ENCODE measurements around the gene CCL22.

Gene CCL22

GRCh38 chr16:57380671-57381462 is 22.3 kb downstream of the CCL22 start:
- TF ChIP-seq, protein P1, sequence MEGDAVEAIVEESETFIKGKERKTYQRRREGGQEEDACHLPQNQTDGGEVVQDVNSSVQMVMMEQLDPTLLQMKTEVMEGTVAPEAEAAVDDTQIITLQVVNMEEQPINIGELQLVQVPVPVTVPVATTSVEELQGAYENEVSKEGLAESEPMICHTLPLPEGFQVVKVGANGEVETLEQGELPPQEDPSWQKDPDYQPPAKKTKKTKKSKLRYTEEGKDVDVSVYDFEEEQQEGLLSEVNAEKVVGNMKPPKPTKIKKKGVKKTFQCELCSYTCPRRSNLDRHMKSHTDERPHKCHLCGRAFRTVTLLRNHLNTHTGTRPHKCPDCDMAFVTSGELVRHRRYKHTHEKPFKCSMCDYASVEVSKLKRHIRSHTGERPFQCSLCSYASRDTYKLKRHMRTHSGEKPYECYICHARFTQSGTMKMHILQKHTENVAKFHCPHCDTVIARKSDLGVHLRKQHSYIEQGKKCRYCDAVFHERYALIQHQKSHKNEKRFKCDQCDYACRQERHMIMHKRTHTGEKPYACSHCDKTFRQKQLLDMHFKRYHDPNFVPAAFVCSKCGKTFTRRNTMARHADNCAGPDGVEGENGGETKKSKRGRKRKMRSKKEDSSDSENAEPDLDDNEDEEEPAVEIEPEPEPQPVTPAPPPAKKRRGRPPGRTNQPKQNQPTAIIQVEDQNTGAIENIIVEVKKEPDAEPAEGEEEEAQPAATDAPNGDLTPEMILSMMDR (IDR thresholded peaks at IDR 0.05; ENCODE audit: low read depth, low read length, missing control alignments): no peak
- DNase-seq (ENCODE audit: low read depth): no peak
- in situ Hi-C loops (cut with HindIII; ENCODE audit: low sequenced_read_pairs): no loop called here
- H3K4me3 ChIP-seq (ENCODE audit: low read depth, low read length): no peak overlapping the region

DNA sequence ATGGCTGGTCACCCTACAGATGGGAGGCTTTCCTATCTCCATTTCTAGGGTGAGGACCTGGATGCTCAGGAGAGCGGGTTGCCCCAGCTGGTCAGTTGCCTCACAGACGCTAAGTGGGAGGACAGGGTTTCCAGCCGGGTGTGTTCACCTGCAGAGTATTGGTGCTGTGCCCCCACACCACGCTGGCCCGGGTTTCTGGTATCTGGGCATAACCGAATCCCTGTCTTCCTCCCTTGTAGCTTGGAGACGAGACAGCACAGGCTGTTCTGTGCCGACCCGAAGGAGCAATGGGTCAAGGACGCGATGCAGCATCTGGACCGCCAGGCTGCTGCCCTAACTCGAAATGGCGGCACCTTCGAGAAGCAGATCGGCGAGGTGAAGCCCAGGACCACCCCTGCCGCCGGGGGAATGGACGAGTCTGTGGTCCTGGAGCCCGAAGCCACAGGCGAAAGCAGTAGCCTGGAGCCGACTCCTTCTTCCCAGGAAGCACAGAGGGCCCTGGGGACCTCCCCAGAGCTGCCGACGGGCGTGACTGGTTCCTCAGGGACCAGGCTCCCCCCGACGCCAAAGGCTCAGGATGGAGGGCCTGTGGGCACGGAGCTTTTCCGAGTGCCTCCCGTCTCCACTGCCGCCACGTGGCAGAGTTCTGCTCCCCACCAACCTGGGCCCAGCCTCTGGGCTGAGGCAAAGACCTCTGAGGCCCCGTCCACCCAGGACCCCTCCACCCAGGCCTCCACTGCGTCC is 23.4 kb downstream of the CCL22 start:
- in situ Hi-C loops (cut with HindIII; ENCODE audit: low sequenced_read_pairs): no loop called here
- H3K4me3 ChIP-seq (ENCODE audit: low read depth, low read length): no peak overlapping the region
- TF ChIP-seq, protein P1 (IDR thresholded peaks at IDR 0.05; ENCODE audit: low read depth, low read length, missing control alignments): no peak
- DNase-seq (ENCODE audit: low read depth): no peak

DNA sequence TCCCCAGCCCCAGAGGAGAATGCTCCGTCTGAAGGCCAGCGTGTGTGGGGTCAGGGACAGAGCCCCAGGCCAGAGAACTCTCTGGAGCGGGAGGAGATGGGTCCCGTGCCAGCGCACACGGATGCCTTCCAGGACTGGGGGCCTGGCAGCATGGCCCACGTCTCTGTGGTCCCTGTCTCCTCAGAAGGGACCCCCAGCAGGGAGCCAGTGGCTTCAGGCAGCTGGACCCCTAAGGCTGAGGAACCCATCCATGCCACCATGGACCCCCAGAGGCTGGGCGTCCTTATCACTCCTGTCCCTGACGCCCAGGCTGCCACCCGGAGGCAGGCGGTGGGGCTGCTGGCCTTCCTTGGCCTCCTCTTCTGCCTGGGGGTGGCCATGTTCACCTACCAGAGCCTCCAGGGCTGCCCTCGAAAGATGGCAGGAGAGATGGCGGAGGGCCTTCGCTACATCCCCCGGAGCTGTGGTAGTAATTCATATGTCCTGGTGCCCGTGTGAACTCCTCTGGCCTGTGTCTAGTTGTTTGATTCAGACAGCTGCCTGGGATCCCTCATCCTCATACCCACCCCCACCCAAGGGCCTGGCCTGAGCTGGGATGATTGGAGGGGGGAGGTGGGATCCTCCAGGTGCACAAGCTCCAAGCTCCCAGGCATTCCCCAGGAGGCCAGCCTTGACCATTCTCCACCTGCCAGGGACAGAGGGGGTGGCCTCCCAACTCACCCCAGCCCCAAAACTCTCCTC is 24.1 kb downstream of the CCL22 start:
- in situ Hi-C loops (cut with HindIII; ENCODE audit: low sequenced_read_pairs): no loop called here
- TF ChIP-seq, protein P1 (IDR thresholded peaks at IDR 0.05; ENCODE audit: low read depth, low read length, missing control alignments): no peak
- no peak overlapping the region for H3K4me3 ChIP-seq (ENCODE audit: low read depth, low read length)
- no peak for DNase-seq (ENCODE audit: low read depth)

GRCh38 chr16:57383276-57384247 is 25.0 kb downstream of the CCL22 start:
- TF ChIP-seq, protein P1 (IDR thresholded peaks at IDR 0.05; ENCODE audit: low read depth, low read length, missing control alignments): no peak
- H3K4me3 ChIP-seq (ENCODE audit: low read depth, low read length): no peak overlapping the region
- in situ Hi-C loops (cut with HindIII; ENCODE audit: low sequenced_read_pairs): no loop called here
- DNase-seq (ENCODE audit: low read depth): peak; percentile 60

GRCh38 chr16:57384248-57385070 is 25.9 kb downstream of the CCL22 start:
- DNase-seq (ENCODE audit: low read depth): no peak
- no peak overlapping the region for H3K4me3 ChIP-seq (ENCODE audit: low read depth, low read length)
- TF ChIP-seq, protein P1 (IDR thresholded peaks at IDR 0.05; ENCODE audit: low read depth, low read length, missing control alignments): no peak
- in situ Hi-C loops (cut with HindIII; ENCODE audit: low sequenced_read_pairs): loop anchor here (5.0 kb wide), 1 partner anchor 42 kb away; no protein-coding TSS in a partner anchor
